Nephron (organoid): Measurements from ENCODE around the gene ASB10.

Source experiments
- H3K27ac Mint-ChIP-seq, 3 experiments: 2 replicates each; pipeline ENCODE4 v1.8.0; 2020; ENCODE audit warnings: mixed read lengths in 3 of 3, mild to moderate bottlenecking in 2 of 3, moderate library complexity in 1 of 3
- H3K27me3 Mint-ChIP-seq: 2 replicates; pipeline ENCODE4 v1.8.0; 2021; ENCODE audit warnings: low read depth, mild to moderate bottlenecking, moderate library complexity, mixed read lengths
- H3K36me3 Mint-ChIP-seq: 2 replicates; pipeline ENCODE4 v1.8.0; 2020; ENCODE audit warnings: low read depth, mixed read lengths
- H3K4me1 Mint-ChIP-seq: 2 replicates; pipeline ENCODE4 v1.8.0; 2020; ENCODE audit warnings: mixed read lengths
- H3K4me3 Mint-ChIP-seq, 3 experiments: 2 replicates each; pipeline ENCODE4 v1.8.0; 2020; ENCODE audit warnings: mild to moderate bottlenecking in 3 of 3, mixed read lengths in 3 of 3, moderate library complexity in 2 of 3
- H3K9me3 Mint-ChIP-seq: 2 replicates; pipeline ENCODE4 v1.8.0; 2020; ENCODE audit warnings: mixed read lengths
- CTCF ChIP-seq, 3 experiments: fragments of 200-600 bp; sonication (generic); IDR thresholded peaks; one replicate each; pipeline ENCODE4 v1.5.0; 2021; ENCODE audit warnings: antibody characterized with exemption in 3 of 3; ENCODE audit not compliant: unreplicated experiment in 3 of 3

ASB10 gene

GRCh38 chr7:151178831-151179230 lies 8.2 kb downstream of the ASB10 start:
- Mint-ChIP-seq H3K9me3 (no peaks in the 10 kb centered on the region), H3K4me3 (no peak overlapping the region), H3K27ac (no peak overlapping the region), H3K27me3 (peaks cover 60% of the 10 kb centered on the region), H3K4me1 (no peaks in the 10 kb centered on the region), H3K36me3 (no peaks in the 10 kb centered on the region)
- no peak for TF ChIP-seq CTCF (IDR thresholded peaks at IDR 0.05; ENCODE audit: unreplicated experiment in 3 of 3)

GRCh38 chr7:151178236-151178635 lies 8.8 kb downstream of the ASB10 start:
- Mint-ChIP-seq H3K27ac (no peak overlapping the region), H3K9me3 (no peaks in the 10 kb centered on the region), H3K4me1 (no peaks in the 10 kb centered on the region), H3K27me3 (peaks cover 63% of the 10 kb centered on the region), H3K4me3 (no peak overlapping the region), H3K36me3 (no peaks in the 10 kb centered on the region)
- no peak for TF ChIP-seq CTCF (IDR thresholded peaks at IDR 0.05; ENCODE audit: unreplicated experiment in 3 of 3)

- Mint-ChIP-seq H3K27me3 (peaks cover 72% of the 10 kb centered on the region), H3K4me1 (no peaks in the 10 kb centered on the region), H3K4me3 (no peak overlapping the region), H3K9me3 (peaks cover 6% of the 10 kb centered on the region), H3K36me3 (no peaks in the 10 kb centered on the region), H3K27ac (no peak overlapping the region)
- TF ChIP-seq CTCF (IDR thresholded peaks at IDR 0.05; ENCODE audit: unreplicated experiment in 3 of 3): no peak
Observed at GRCh38 chr7:151177310-151177709, 9.7 kb downstream of the ASB10 start.

GRCh38 chr7:151176401-151176800 lies 10.6 kb downstream of the ASB10 start:
- peaks cover 77% of the 10 kb centered on the region for H3K27me3 Mint-ChIP-seq
- H3K4me1 Mint-ChIP-seq: no peaks in the 10 kb centered on the region
- H3K27ac Mint-ChIP-seq: no peak overlapping the region
- peaks cover 8% of the 10 kb centered on the region for H3K9me3 Mint-ChIP-seq
- H3K4me3 Mint-ChIP-seq: no peak overlapping the region
- H3K36me3 Mint-ChIP-seq: no peaks in the 10 kb centered on the region
- TF ChIP-seq CTCF (IDR thresholded peaks at IDR 0.05; ENCODE audit: unreplicated experiment in 3 of 3): no peak

GRCh38 chr7:151175793-151176311 lies 11.2 kb downstream of the ASB10 start:
- H3K9me3 Mint-ChIP-seq: peaks cover 8% of the 10 kb centered on the region
- no peak overlapping the region for H3K4me3 Mint-ChIP-seq
- H3K36me3 Mint-ChIP-seq: no peaks in the 10 kb centered on the region
- peaks cover 82% of the 10 kb centered on the region for H3K27me3 Mint-ChIP-seq
- H3K4me1 Mint-ChIP-seq: no peaks in the 10 kb centered on the region
- no peak overlapping the region for H3K27ac Mint-ChIP-seq
- no peak for TF ChIP-seq CTCF (IDR thresholded peaks at IDR 0.05; ENCODE audit: unreplicated experiment in 3 of 3)

GRCh38 chr7:151175047-151175792 lies 11.8 kb downstream of the ASB10 start:
- no peak overlapping the region for H3K4me3 Mint-ChIP-seq
- H3K36me3 Mint-ChIP-seq: no peaks in the 10 kb centered on the region
- peaks cover 8% of the 10 kb centered on the region for H3K9me3 Mint-ChIP-seq
- TF ChIP-seq CTCF (IDR thresholded peaks at IDR 0.05; ENCODE audit: unreplicated experiment in 3 of 3): no peak
- peaks cover 84% of the 10 kb centered on the region for H3K27me3 Mint-ChIP-seq
- no peaks in the 10 kb centered on the region for H3K4me1 Mint-ChIP-seq
- no peak overlapping the region for H3K27ac Mint-ChIP-seq
